Left renal pelvis (tissue), 4 donors: ENCODE data around the gene MPP4. TPM values are rescaled to one million over a fixed set of nuclear protein-coding genes. Genes with fewer than 3 reads are reported as not detected.

ENCODE experiments used
- DNase-seq, 4 donors: peaks; one replicate each; pipeline ENCODE4 v3.0.0-alpha.2; 2013; ENCODE audit warnings: low read depth in 4 of 4, low spot score in 3 of 4
- polyA plus RNA-seq, 4 donors: library from polyadenylated mRNA; unstranded; fragments of 120-200 nt; gene quantifications; one replicate each; pipeline ENCODE4 v1.2.1, GENCODE V29; 2013; ENCODE audit not compliant: insufficient read length in 4 of 4

Gene MPP4
- polyA plus RNA-seq, 4 donors, result 0.14 to 0.37 (median 0.22) TPM

- no peak for DNase-seq
These were observed 64.7 kb downstream of the MPP4 start for GRCh38 chr2:201633661-201634249.

GRCh38 chr2:201631041-201631440 is 67.4 kb downstream of the MPP4 start:
- no peak for DNase-seq

- no peak for DNase-seq
These were observed 67.9 kb downstream of the MPP4 start for GRCh38 chr2:201630577-201630976.

GRCh38 chr2:201628545-201628944 is 69.9 kb downstream of the MPP4 start:
- no peak for DNase-seq

GRCh38 chr2:201622306-201622970 is 76.0 kb downstream of the MPP4 start:
- DNase-seq, result no peak

- no peak for DNase-seq
These were observed 77.0 kb downstream of the MPP4 start for GRCh38 chr2:201621293-201621999.

GRCh38 chr2:201618744-201619662 is 79.4 kb downstream of the MPP4 start:
- peak; percentile 29 to 67 (median 54) for DNase-seq

- DNase-seq, result no peak
These were observed 90.4 kb downstream of the MPP4 start for GRCh38 chr2:201608021-201608420.

- DNase-seq, result no peak
These were observed 90.9 kb downstream of the MPP4 start for GRCh38 chr2:201607568-201607967.

- DNase-seq, result no peak
These were observed 97.5 kb downstream of the MPP4 start for GRCh38 chr2:201600906-201601305.

GRCh38 chr2:201597397-201597796 is 101.0 kb downstream of the MPP4 start:
- no peak for DNase-seq

Other genes with a start within 250 kb of the MPP4 start
- 10 to 100 TPM; 39.0 to 47.0 (median 42.1) TPM for gene TRAK2, start 247.2 kb downstream of the MPP4 start, polyA plus RNA-seq
- 10 to 100 TPM; 67.8 to 88.0 (median 82.3) TPM for gene STRADB, start 246.9 kb downstream of the MPP4 start, polyA plus RNA-seq
- 10 to 100 TPM; 43.4 to 60.0 (median 57.4) TPM for gene TMEM237, start 55.1 kb downstream of the MPP4 start, polyA plus RNA-seq
- 10 to 100 TPM; 18.5 to 30.5 (median 26.7) TPM for gene ALS2, start 82.3 kb upstream of the MPP4 start, polyA plus RNA-seq
- gene CDK15, start 107.9 kb upstream of the MPP4 start, polyA plus RNA-seq, result 1 to 10 TPM; 1.0 to 3.5 (median 1.3) TPM